VCaP (cell line): Measurements from ENCODE around the gene PHF2.

Experiments
- H3K27ac ChIP-seq: fragments of 450-650 bp; 2 replicates; pipeline ENCODE4 v1.5.1; 2017
- TF ChIP-seq, protein P1 (sequence below): fragments of 450-650 bp; conservative IDR thresholded peaks from 2 replicates; pipeline ENCODE4 v1.5.1; 2017; ENCODE audit warnings: mild to moderate bottlenecking, moderate library complexity

The PHF2 gene

DNA sequence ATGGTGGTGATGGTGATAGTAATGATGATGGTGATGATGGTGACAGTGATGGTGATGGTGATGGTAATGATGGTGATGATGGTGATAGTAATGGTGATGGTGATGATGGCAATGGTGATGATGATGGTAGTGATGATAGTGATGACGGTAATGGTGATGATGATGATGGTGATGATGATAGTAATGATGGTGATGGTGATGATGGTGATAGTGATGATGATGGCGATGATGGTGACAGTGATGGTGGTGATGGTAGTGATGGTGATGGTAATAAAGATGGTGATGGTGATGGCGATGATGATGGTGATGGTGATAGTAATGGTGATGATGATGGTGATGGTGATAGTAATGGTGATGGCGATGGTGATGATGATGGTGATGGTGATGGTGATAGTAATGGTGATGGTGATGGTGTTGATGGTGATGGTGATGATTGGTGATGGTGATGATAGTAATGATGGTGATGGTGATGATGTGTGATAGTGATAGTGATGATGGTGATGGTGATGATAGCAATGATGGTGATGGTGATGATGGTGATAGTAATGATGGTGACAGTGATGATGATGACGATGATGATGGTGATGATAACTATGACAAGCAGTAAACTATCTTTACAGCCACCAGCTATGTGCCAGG lies 38.6 kb downstream of the PHF2 start:
- TF ChIP-seq, protein P1, sequence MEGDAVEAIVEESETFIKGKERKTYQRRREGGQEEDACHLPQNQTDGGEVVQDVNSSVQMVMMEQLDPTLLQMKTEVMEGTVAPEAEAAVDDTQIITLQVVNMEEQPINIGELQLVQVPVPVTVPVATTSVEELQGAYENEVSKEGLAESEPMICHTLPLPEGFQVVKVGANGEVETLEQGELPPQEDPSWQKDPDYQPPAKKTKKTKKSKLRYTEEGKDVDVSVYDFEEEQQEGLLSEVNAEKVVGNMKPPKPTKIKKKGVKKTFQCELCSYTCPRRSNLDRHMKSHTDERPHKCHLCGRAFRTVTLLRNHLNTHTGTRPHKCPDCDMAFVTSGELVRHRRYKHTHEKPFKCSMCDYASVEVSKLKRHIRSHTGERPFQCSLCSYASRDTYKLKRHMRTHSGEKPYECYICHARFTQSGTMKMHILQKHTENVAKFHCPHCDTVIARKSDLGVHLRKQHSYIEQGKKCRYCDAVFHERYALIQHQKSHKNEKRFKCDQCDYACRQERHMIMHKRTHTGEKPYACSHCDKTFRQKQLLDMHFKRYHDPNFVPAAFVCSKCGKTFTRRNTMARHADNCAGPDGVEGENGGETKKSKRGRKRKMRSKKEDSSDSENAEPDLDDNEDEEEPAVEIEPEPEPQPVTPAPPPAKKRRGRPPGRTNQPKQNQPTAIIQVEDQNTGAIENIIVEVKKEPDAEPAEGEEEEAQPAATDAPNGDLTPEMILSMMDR, result no peak
- no peak overlapping the region for H3K27ac ChIP-seq

GRCh38 chr9:93616044-93616443 lies 39.7 kb downstream of the PHF2 start:
- no peak overlapping the region for H3K27ac ChIP-seq
- TF ChIP-seq, protein P1, result no peak

DNA sequence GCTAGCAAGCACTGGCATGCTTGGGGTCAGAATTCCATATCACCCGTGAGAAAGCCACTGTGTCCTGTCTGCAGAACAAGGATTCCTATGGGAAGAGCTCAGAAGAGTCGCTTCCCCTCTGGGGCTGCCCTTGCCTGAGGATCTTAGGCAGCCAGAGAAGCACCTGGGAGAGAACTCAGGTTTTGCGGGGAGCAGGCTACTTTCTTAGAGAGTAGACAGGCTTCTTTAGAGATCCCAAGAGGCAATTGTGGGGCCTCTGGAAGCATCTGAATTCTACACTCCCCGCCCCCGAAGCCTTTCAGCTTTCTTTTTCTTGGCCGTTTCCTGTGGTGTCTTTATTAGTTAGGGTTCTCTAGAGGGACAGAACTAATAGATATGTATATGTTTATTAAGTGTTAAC lies 40.9 kb downstream of the PHF2 start:
- TF ChIP-seq, protein P1, result no peak
- no peak overlapping the region for H3K27ac ChIP-seq

DNA sequence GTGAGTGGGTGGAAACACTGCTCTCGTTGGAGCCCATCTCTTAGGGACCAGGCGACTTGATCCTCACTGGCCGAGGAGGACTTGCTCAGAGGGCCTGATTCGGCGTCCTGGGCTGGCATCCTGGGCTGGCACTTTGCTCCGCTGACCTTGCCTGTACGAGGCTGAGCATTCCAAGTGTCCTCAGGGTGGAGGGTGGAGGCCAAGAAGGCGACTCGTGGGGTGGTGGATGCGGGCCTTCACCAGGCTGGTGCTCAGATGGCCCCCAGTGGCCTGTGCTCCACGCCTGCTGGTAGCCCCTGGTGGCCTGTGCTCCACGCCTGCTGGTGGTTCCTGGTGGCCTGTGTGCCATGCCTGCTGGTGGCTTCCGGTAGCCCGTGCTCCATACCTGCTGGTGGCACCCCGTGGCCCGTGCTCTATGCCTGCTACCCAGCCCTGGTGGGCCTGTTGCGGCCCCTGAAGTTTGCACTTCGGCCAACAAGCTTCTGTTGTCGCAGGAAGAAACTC lies 42.9 kb downstream of the PHF2 start:
- TF ChIP-seq, protein P1, result no peak
- no peak overlapping the region for H3K27ac ChIP-seq

- peak overlapping the region; percentile 49 for H3K27ac ChIP-seq
- TF ChIP-seq, protein P1, result 0 out of 2 replicates have a peak, but pooled peaks have one; percentile 5
Measured at GRCh38 chr9:93620041-93620506, 43.7 kb downstream of the PHF2 start.

- TF ChIP-seq, protein P1, result no peak
- peak overlapping the region; percentile 49 for H3K27ac ChIP-seq
Measured at GRCh38 chr9:93620881-93621820, 44.8 kb downstream of the PHF2 start.

GRCh38 chr9:93621922-93622321 lies 45.5 kb downstream of the PHF2 start:
- TF ChIP-seq, protein P1, result no peak

More at GRCh38 chr9:93621922-93622321, 45.5 kb downstream of the PHF2 start:
- H3K27ac ChIP-seq, result no peak overlapping the region
